Tibial artery (tissue), 4 donors: ENCODE measurements around the gene SCG5.
A peak's percentile ranks its signal among the peaks of the same experiment; 100 is the strongest.

Source experiments
- DNase-seq, 2 donors: peaks; one replicate each; pipeline ENCODE4 v3.0.0-alpha.2; 2019
- H3K27ac ChIP-seq, 2 donors: fragments of 200-600 bp; sonication (generic) in 1 of 2; 1 replicate in 1 of 2; 2 replicates in 1 of 2; pipeline ENCODE4 v1.5.1; 2018 to 2019; ENCODE audit warnings: mild to moderate bottlenecking in 1 of 2
- H3K27me3 ChIP-seq, 2 donors: fragments of 200-600 bp; sonication (generic) in 1 of 2; one replicate each; pipeline versions ENCODE4 v1.5.1 to v1.6.0; 2016 to 2019
- H3K36me3 ChIP-seq, 3 donors: fragments of 200-600 bp; sonication (generic) in 2 of 3; one replicate each; pipeline ENCODE4 v1.5.1; 2016 to 2019; ENCODE audit warnings: mild to moderate bottlenecking in 2 of 3
- H3K4me1 ChIP-seq, 4 donors: fragments of 200-600 bp; sonication (generic) in 2 of 4; 1 replicate in 3 of 4; 2 replicates in 1 of 4; pipeline ENCODE4 v1.5.1; 2016 to 2019
- H3K4me3 ChIP-seq, 2 donors: fragments of 200-600 bp; sonication (generic) in 1 of 2; 1 replicate in 1 of 2; 2 replicates in 1 of 2; pipeline ENCODE4 v1.5.1; 2018 to 2019; ENCODE audit warnings: mild to moderate bottlenecking in 2 of 2
- H3K9me3 ChIP-seq, 3 donors: fragments of 200-600 bp; sonication (generic) in 1 of 3; one replicate each; pipeline ENCODE4 v1.5.1; 2016 to 2019
- intact Hi-C: fragments of 100-400 bp; cut with DNase I; formaldehyde crosslinking; loops from one replicate; pipeline ENCODE4 v1.15.0; 2023; ENCODE audit warnings: low total_unique reads
- TF ChIP-seq, protein P1 (sequence below), 2 experiments: fragments of 200-600 bp in 1 of 2; fragments of 450-650 bp in 1 of 2; IDR thresholded peaks; one replicate each; pipeline ENCODE4 v1.5.1; 2017 to 2019; ENCODE audit warnings: antibody characterized with exemption in 2 of 2, mild to moderate bottlenecking in 1 of 2, moderate library complexity in 1 of 2

Gene SCG5

DNA sequence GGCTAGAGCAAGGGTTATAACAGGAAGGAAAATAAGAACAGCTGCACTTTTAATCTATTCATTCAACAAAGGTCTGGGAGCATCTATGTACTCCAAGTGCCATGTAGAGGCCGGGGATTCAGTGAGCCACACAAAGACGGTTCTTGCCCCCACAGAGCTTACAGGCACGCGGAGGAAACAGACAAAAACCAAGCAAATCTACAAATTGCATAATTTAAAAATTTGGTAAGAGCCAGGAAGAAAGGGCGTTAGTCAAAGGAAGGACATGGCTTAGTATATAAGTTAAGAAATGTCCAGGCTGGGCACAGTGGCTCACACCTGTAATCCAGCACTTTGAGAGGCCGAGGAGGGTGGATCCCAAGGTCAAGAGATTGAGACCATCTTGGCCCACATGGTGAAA is 65.9 kb downstream of the SCG5 start:
- Histone ChIP-seq H3K27me3 (no peaks in the 10 kb centered on the region), H3K4me1 (no peaks in the 10 kb centered on the region), H3K9me3 (no peaks in the 10 kb centered on the region), H3K27ac (no peak overlapping the region), H3K4me3 (no peak overlapping the region), H3K36me3 (no peaks in the 10 kb centered on the region)
- no peak for DNase-seq
- TF ChIP-seq, protein P1, sequence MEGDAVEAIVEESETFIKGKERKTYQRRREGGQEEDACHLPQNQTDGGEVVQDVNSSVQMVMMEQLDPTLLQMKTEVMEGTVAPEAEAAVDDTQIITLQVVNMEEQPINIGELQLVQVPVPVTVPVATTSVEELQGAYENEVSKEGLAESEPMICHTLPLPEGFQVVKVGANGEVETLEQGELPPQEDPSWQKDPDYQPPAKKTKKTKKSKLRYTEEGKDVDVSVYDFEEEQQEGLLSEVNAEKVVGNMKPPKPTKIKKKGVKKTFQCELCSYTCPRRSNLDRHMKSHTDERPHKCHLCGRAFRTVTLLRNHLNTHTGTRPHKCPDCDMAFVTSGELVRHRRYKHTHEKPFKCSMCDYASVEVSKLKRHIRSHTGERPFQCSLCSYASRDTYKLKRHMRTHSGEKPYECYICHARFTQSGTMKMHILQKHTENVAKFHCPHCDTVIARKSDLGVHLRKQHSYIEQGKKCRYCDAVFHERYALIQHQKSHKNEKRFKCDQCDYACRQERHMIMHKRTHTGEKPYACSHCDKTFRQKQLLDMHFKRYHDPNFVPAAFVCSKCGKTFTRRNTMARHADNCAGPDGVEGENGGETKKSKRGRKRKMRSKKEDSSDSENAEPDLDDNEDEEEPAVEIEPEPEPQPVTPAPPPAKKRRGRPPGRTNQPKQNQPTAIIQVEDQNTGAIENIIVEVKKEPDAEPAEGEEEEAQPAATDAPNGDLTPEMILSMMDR (IDR thresholded peaks at IDR 0.05), result no peak
- intact Hi-C loops, result no loop called here

DNA sequence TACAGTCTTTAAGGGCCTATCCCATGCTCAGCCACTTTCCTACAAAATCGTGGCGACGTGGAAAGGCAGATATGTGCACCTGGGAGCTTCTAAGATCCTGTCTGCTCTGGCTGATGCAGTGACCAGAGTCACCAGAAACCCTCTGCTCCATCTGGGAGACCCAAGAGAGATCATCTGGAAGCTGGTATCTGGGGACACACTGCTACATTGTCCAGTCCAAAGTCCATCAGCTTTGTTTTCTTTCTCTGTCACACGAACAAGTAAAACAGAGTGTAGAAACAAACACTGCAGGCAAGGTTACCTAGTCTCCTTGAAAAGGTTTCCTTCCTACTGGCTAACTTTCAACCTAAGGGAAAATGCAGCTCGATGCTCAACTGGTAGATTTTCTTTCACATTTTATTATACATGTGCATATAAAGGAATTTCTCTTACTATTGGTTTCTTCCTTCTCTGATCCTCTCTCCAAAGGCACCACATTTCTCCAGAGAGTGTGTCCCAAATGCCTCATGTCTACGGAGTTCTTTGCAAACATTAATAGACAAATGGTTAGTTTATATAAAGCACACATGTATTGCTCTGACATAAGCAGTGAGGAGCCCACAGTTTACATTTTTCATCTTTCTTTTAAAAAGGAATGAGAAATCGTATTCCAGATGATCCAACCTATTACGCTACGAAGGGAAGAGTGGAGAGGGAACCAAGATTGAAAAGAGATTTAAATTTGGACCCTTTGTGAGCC is 68.0 kb downstream of the SCG5 start:
- no peak overlapping the region for H3K4me3 ChIP-seq
- no peak for DNase-seq
- H3K9me3 ChIP-seq, result no peaks in the 10 kb centered on the region
- no peaks in the 10 kb centered on the region for H3K36me3 ChIP-seq
- peaks cover 0 to 5% of the 10 kb centered on the region in 2 donors for H3K27me3 ChIP-seq
- intact Hi-C loops, result no loop called here
- H3K4me1 ChIP-seq, result no peaks in the 10 kb centered on the region
- TF ChIP-seq, protein P1 (IDR thresholded peaks at IDR 0.05), result no peak
- H3K27ac ChIP-seq, result no peak overlapping the region

DNA sequence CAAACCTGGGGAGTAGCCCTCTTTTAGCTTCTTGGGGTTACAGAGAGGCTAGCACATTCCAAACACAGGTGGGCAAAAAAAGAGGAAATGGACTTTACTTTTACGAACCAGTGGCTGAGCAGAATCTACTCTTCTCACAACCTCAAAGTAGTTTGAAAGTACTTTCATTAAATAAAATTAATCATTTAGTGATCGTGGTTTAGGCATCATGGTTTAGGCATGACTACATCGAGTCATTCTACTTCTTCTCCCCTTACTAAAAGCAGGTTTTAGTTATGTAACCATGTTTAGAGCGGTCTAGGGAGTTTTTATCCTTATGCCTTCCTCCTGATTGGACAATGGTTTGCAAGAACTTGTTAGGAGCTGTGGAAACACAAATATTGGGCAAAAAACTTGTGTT is 73.8 kb downstream of the SCG5 start:
- Histone ChIP-seq H3K27ac (no peak overlapping the region), H3K27me3 (peaks cover 0 to 52% of the 10 kb centered on the region in 2 donors), H3K36me3 (no peaks in the 10 kb centered on the region), H3K4me1 (peaks cover 0 to 28% (median 22%) of the 10 kb centered on the region in 4 donors), H3K4me3 (no peak overlapping the region), H3K9me3 (no peaks in the 10 kb centered on the region)
- TF ChIP-seq, protein P1 (IDR thresholded peaks at IDR 0.05), result no peak
- intact Hi-C loops, result no loop called here
- no peak for DNase-seq

DNA sequence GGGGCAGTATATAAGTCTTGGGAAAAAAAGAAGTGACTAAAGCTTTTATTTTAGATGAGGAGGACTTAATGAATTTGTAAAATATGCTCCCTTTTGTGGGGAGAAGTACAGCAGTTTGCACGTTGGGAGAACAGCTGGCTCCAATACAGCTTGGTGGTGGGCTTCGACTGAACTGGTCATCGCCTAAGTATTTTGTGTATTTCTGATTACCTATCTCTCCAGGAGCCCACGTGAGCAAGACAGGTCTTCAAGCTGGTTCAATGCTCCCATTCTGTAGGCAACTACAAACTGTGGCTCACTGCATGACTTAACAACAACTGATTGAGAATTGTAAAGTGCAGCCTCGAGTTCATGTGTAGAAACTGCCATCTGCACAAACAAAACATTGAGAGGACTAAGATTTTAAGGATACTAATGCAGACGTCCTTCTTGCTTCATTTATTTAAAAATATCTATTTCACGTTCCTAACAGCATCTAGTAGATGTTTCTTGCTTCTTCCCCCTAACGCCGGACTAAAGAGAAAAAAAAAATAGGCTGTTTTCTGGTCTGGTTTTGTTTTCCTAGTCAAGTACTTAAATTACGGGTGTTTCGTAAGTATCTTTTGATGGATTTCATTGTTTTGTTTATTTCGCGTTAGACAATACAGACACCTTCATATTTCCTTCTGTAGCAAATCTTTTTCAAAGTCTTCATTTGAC is 74.9 kb downstream of the SCG5 start:
- no peak overlapping the region for H3K27ac ChIP-seq
- H3K36me3 ChIP-seq, result no peaks in the 10 kb centered on the region
- TF ChIP-seq, protein P1 (IDR thresholded peaks at IDR 0.05), result no peak
- H3K27me3 ChIP-seq, result peaks cover 0 to 61% of the 10 kb centered on the region in 2 donors
- no peaks in the 10 kb centered on the region for H3K9me3 ChIP-seq
- H3K4me3 ChIP-seq, result no peak overlapping the region
- intact Hi-C loops, result no loop called here
- DNase-seq, result no peak
- peaks cover 0 to 28% (median 22%) of the 10 kb centered on the region in 4 donors for H3K4me1 ChIP-seq

DNA sequence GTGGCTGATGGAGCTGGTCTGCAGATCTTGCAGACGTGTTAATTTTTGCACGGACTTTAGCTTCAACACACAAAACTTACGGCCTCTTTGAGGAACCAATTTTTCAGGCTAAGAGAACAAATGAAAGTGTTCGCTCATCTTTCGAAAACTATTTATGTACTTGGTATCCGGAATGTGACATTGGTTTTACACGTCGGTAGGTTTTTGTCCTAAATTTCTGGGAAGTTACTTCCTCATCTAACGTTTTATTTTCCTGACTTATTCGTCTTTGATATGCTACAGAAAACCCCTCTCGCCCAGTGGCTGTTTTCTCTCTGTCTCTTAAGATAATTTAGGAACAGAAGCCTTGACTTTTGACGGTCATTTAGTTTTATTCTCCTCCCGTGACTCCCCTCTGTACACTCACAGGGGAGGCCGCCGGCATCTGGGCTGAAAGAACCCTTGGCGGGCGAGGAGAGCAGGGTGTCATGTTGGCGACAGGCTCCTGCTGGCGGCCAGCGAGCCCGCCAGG is 75.5 kb downstream of the SCG5 start:
- TF ChIP-seq, protein P1 (IDR thresholded peaks at IDR 0.05), result no peak
- Histone ChIP-seq H3K36me3 (no peaks in the 10 kb centered on the region), H3K4me1 (peaks cover 0 to 28% (median 22%) of the 10 kb centered on the region in 4 donors), H3K9me3 (no peaks in the 10 kb centered on the region), H3K27me3 (peaks cover 0 to 64% of the 10 kb centered on the region in 2 donors), H3K4me3 (peak overlapping the region; percentile 24 to 49), H3K27ac (no peak overlapping the region)
- intact Hi-C loops, result no loop called here
- DNase-seq, result no peak
